ENCODE measurements around the gene CHSY3.

CHSY3 gene

GRCh38 chr5:130066644-130067043 is 162.4 kb downstream of the CHSY3 start:
- no peak overlapping the region for H3K4me3 Mint-ChIP-seq
- H3K9me3 Mint-ChIP-seq, result no peaks in the 10 kb centered on the region
- H3K4me1 Mint-ChIP-seq (ENCODE audit: low read depth), result no peaks in the 10 kb centered on the region
- no peaks in the 10 kb centered on the region for H3K36me3 Mint-ChIP-seq (ENCODE audit: low read depth)
- no peaks in the 10 kb centered on the region for H3K27me3 Mint-ChIP-seq (ENCODE audit: low read depth)
- H3K27ac Mint-ChIP-seq, result no peak overlapping the region

GRCh38 chr5:130067364-130067763 is 163.1 kb downstream of the CHSY3 start:
- Mint-ChIP-seq H3K36me3 (ENCODE audit: low read depth) (no peaks in the 10 kb centered on the region), H3K27me3 (ENCODE audit: low read depth) (no peaks in the 10 kb centered on the region), H3K4me3 (no peak overlapping the region), H3K27ac (no peak overlapping the region), H3K4me1 (ENCODE audit: low read depth) (no peaks in the 10 kb centered on the region), H3K9me3 (no peaks in the 10 kb centered on the region)

- Mint-ChIP-seq H3K36me3 (ENCODE audit: low read depth) (no peaks in the 10 kb centered on the region), H3K4me3 (no peak overlapping the region), H3K9me3 (no peaks in the 10 kb centered on the region), H3K27ac (no peak overlapping the region), H3K27me3 (ENCODE audit: low read depth) (no peaks in the 10 kb centered on the region), H3K4me1 (ENCODE audit: low read depth) (no peaks in the 10 kb centered on the region)
Observed at GRCh38 chr5:130068101-130068500, 163.8 kb downstream of the CHSY3 start.

DNA sequence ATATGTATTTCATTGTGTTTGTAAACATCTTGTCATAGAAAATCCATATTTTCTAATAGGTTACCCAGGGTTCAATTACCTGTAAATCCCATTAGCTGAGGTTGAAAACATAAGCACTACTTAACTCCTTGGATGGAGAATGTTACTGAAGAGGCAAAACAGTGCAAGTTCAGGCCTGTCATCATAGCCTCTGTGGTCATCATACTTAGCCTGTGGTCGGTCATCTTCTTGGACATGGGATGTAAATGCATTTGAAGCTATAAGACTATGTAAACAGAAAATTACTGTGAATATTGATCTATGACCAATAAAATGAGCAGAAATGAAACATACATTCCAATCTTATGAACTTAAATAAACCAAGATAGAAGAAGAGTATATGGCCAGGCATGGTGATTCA is 164.7 kb downstream of the CHSY3 start:
- no peak overlapping the region for H3K4me3 Mint-ChIP-seq
- no peaks in the 10 kb centered on the region for H3K36me3 Mint-ChIP-seq (ENCODE audit: low read depth)
- no peaks in the 10 kb centered on the region for H3K27me3 Mint-ChIP-seq (ENCODE audit: low read depth)
- no peaks in the 10 kb centered on the region for H3K4me1 Mint-ChIP-seq (ENCODE audit: low read depth)
- H3K27ac Mint-ChIP-seq, result no peak overlapping the region
- H3K9me3 Mint-ChIP-seq, result no peaks in the 10 kb centered on the region

DNA sequence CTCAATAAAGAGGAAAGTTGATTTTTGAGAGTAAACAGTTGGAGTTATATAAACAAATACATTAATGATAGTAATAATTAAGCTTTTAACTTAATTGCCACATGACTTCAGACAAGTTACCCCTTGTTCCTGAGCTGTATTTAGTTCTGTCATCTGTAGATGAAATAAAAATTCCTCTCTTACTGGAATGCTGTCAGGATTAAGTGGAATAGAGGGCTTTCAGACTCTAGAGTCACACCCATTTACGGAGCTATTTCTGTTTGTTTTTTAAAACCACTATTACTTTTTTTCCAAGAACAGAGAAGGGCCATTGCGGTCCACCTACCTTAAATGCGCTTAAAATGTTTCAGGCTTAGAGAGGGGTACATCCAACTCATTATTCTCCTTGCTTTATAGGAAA is 170.6 kb downstream of the CHSY3 start:
- H3K27me3 Mint-ChIP-seq (ENCODE audit: low read depth), result no peaks in the 10 kb centered on the region
- H3K4me1 Mint-ChIP-seq (ENCODE audit: low read depth), result no peaks in the 10 kb centered on the region
- H3K27ac Mint-ChIP-seq, result no peak overlapping the region
- no peaks in the 10 kb centered on the region for H3K9me3 Mint-ChIP-seq
- no peaks in the 10 kb centered on the region for H3K36me3 Mint-ChIP-seq (ENCODE audit: low read depth)
- H3K4me3 Mint-ChIP-seq, result no peak overlapping the region

DNA sequence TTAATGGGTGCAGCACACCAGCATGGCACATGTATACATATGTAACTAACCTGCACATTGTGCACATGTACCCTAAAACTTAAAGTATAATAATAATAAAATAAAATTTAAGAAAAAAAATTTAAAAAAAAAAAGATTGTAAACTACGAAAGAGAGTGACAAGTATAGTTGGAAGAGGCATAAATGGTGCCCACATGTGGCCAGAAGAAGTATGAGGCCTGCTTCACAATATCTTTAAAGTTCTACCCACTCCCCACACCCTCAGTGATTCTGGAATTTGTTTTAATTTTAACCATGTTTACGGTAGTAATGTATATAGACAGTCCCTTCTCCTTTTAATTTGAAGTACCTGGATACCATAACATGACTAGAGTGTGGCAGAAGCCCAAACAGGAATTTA is 172.7 kb downstream of the CHSY3 start:
- no peaks in the 10 kb centered on the region for H3K27me3 Mint-ChIP-seq (ENCODE audit: low read depth)

DNA sequence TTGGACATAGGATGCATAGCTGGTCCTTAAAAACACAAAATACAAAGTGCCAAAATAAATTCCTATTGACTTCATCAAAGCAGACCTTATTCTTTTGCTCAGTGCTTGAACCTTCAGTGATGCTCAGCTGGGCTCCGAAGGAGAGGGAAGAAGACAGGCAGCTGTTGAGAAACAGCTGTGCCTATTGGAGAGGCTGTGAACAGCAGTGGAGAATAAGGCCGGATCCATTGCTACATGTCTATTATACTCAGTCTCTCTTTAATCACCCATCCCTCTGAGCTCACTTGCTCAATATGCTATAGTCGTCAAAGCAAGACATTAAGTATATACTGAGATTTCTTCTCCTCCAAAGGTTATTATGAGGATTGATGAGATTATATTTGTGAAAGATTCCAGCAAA is 174.4 kb downstream of the CHSY3 start:
- no peaks in the 10 kb centered on the region for H3K4me1 Mint-ChIP-seq (ENCODE audit: low read depth)
- H3K27me3 Mint-ChIP-seq (ENCODE audit: low read depth), result no peaks in the 10 kb centered on the region
- no peaks in the 10 kb centered on the region for H3K36me3 Mint-ChIP-seq (ENCODE audit: low read depth)
- H3K4me3 Mint-ChIP-seq, result no peak overlapping the region
- H3K27ac Mint-ChIP-seq, result no peak overlapping the region
- H3K9me3 Mint-ChIP-seq, result no peaks in the 10 kb centered on the region

More for the DNA sequence above, 172.7 kb downstream of the CHSY3 start:
- no peaks in the 10 kb centered on the region for H3K4me1 Mint-ChIP-seq (ENCODE audit: low read depth)
- H3K36me3 Mint-ChIP-seq (ENCODE audit: low read depth), result no peaks in the 10 kb centered on the region
- H3K9me3 Mint-ChIP-seq, result no peaks in the 10 kb centered on the region
- H3K4me3 Mint-ChIP-seq, result no peak overlapping the region
- no peak overlapping the region for H3K27ac Mint-ChIP-seq

DNA sequence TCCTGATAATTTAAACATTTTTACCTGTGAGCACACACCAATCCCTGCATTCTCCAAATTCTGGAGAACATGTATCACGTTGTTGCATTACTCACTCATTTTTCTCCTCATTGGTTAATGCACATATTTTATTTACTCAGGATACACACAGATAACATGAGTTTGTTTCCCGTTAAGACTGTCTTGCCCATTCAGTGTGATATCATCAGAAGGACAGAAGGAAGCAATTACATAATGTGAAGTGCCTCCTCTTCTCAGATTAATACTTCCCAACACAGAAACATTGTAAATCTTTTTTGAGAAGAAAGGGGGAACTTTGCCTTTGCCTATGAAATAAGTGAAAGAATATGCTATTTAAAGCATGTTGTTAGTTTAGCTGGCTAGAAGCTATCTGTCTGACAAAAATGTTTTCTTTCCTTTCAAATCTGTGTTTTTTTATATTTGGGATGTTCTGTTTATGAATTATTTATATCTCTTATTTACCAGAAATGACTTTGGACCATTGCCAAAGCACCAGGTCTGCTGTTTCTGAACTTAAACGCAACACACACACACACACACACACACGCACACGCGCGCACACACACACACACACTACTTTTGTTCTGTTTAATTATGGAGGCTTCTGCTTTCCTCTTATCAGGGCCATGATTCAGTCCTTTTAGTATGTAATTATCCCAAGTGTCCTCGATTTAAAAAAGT is 186.5 kb downstream of the CHSY3 start:
- Mint-ChIP-seq H3K9me3 (peaks cover 3% of the 10 kb centered on the region), H3K27ac (no peak overlapping the region), H3K36me3 (ENCODE audit: low read depth) (no peaks in the 10 kb centered on the region), H3K4me1 (ENCODE audit: low read depth) (no peaks in the 10 kb centered on the region), H3K27me3 (ENCODE audit: low read depth) (no peaks in the 10 kb centered on the region), H3K4me3 (no peak overlapping the region)

GRCh38 chr5:130092991-130093390 is 188.7 kb downstream of the CHSY3 start:
- Mint-ChIP-seq H3K27ac (no peak overlapping the region), H3K36me3 (ENCODE audit: low read depth) (no peaks in the 10 kb centered on the region), H3K9me3 (peaks cover 3% of the 10 kb centered on the region), H3K27me3 (ENCODE audit: low read depth) (no peaks in the 10 kb centered on the region), H3K4me3 (no peak overlapping the region), H3K4me1 (ENCODE audit: low read depth) (no peaks in the 10 kb centered on the region)

DNA sequence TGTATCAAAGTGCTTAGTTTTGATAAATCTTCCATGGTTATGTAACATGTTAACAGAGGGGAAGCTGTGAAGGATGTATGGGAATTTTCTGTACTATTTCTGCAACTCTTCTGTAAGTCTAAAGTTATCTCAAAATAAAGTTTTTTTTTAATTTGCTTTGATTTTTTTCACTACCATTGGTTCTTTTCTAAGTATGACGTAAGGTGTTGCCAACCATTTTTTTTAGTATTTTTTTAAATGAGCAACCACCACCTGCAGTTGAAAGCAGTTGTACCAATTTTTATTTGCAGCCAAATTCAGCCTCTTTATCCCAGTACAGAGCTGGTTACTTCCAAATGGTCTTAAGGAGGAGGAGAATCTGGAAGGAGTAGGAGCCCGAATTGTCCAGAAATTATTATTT is 192.2 kb downstream of the CHSY3 start:
- Mint-ChIP-seq H3K36me3 (ENCODE audit: low read depth) (no peaks in the 10 kb centered on the region), H3K27ac (no peak overlapping the region), H3K27me3 (ENCODE audit: low read depth) (no peaks in the 10 kb centered on the region), H3K4me3 (no peak overlapping the region), H3K4me1 (ENCODE audit: low read depth) (no peaks in the 10 kb centered on the region), H3K9me3 (peaks cover 3% of the 10 kb centered on the region)

- no peak overlapping the region for H3K4me3 Mint-ChIP-seq
- H3K9me3 Mint-ChIP-seq, result no peaks in the 10 kb centered on the region
- H3K27me3 Mint-ChIP-seq (ENCODE audit: low read depth), result no peaks in the 10 kb centered on the region
- no peak overlapping the region for H3K27ac Mint-ChIP-seq
- H3K36me3 Mint-ChIP-seq (ENCODE audit: low read depth), result no peaks in the 10 kb centered on the region
- no peaks in the 10 kb centered on the region for H3K4me1 Mint-ChIP-seq (ENCODE audit: low read depth)
Observed at GRCh38 chr5:130099008-130099407, 194.7 kb downstream of the CHSY3 start.

GRCh38 chr5:130102375-130102774 is 198.1 kb downstream of the CHSY3 start:
- Mint-ChIP-seq H3K27me3 (ENCODE audit: low read depth) (no peaks in the 10 kb centered on the region), H3K27ac (no peak overlapping the region), H3K36me3 (ENCODE audit: low read depth) (no peaks in the 10 kb centered on the region), H3K9me3 (no peaks in the 10 kb centered on the region), H3K4me1 (ENCODE audit: low read depth) (no peaks in the 10 kb centered on the region), H3K4me3 (no peak overlapping the region)

DNA sequence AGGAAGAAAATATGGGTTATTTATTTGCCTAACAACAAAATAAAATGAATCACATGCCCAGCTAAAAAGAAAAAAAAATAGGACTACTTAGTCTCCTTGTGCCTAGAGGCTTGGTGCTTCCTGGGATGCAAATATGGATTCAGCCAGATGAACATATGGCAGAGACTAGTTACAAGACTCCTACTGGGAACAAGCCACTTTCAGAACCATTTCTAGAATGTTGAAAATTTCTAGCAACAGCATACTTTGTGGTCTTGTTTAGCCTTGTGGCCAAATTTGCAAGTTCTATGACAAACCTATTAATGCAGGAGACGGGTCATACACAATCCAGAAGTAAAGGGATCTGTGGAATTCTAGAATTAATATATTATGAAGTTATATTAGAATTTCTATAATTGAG is 198.7 kb downstream of the CHSY3 start:
- H3K36me3 Mint-ChIP-seq (ENCODE audit: low read depth), result no peaks in the 10 kb centered on the region
- no peak overlapping the region for H3K27ac Mint-ChIP-seq
- H3K4me3 Mint-ChIP-seq, result no peak overlapping the region
- no peaks in the 10 kb centered on the region for H3K27me3 Mint-ChIP-seq (ENCODE audit: low read depth)
- H3K4me1 Mint-ChIP-seq (ENCODE audit: low read depth), result no peaks in the 10 kb centered on the region
- H3K9me3 Mint-ChIP-seq, result no peaks in the 10 kb centered on the region

- no peaks in the 10 kb centered on the region for H3K36me3 Mint-ChIP-seq (ENCODE audit: low read depth)
- H3K4me3 Mint-ChIP-seq, result no peak overlapping the region
- H3K27ac Mint-ChIP-seq, result no peak overlapping the region
- no peaks in the 10 kb centered on the region for H3K9me3 Mint-ChIP-seq
- no peaks in the 10 kb centered on the region for H3K4me1 Mint-ChIP-seq (ENCODE audit: low read depth)
- no peaks in the 10 kb centered on the region for H3K27me3 Mint-ChIP-seq (ENCODE audit: low read depth)
Observed at GRCh38 chr5:130104895-130105688, 200.8 kb downstream of the CHSY3 start.

DNA sequence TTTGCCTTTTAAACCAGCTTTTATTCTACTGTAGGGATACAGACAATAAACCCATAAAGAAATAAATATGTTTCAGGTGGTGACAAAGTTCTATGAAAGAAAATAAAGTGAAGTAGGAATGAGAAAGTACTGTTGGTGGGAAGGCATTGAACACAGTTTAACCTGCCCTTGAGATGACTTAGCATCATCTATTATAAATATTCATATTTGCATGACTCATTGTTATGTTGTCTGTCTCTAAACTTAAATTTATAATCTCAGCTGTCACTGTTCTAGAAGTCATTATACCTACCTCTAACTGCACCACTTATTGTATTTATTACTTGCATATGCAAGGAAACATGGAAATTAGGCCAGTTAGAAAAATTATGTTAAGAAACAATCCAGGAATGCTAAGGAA is 202.2 kb downstream of the CHSY3 start:
- no peaks in the 10 kb centered on the region for H3K27me3 Mint-ChIP-seq (ENCODE audit: low read depth)
- H3K9me3 Mint-ChIP-seq, result no peaks in the 10 kb centered on the region
- H3K4me1 Mint-ChIP-seq (ENCODE audit: low read depth), result no peaks in the 10 kb centered on the region
- H3K27ac Mint-ChIP-seq, result no peak overlapping the region
- no peak overlapping the region for H3K4me3 Mint-ChIP-seq
- H3K36me3 Mint-ChIP-seq (ENCODE audit: low read depth), result no peaks in the 10 kb centered on the region
